NK-92 (cell line): ENCODE data around the gene DSEL.

Experiments used
- DNase-seq: peaks from one replicate; lab custom pipeline; 2025; ENCODE audit not compliant: unreplicated experiment; lab: John Stamatoyannopoulos, UW

The DSEL gene

DNA sequence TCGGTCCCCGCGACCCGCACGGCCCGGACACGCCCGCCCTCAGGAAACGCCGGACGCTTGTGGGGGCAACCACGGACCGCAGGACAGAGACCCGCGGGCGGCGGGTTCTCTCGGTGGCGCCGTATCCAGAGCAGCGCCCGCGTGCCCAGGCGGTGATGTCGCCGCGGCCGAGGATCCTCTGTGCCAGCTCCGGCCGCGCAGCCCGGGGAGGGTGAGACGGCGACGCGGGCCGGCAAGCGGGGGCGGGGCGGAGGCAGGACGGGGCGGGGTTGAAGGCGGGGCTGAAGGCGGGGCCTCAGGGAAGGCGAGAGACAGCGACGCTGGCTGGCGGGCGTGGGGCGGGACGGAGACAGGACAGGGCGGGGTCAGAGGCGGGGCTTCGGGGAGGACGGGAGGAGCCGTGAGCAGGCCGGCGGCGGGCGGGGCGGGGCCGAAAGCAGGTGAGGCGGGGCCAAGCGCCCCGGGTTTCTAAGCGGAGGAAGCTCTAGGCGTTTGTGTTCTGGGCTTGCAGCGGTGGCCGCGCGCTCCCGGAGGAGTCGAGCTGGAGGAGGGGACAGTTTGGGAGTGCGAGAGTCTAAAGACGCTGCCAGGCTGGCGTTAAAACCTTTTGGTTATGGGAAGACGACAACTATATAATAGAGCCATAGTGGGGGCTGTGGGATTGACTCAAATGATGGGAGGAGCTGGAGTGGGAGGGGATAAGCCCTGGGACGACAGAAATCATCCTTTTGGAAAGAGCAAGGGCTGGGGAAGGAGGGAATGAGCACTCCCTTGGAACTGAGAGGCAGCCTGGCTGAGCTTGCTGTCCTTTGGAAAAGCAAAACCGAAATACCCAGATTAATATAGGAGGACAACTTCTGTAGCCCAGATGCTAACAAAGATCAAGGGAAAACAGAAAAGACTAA, at the start of gene DSEL:
Gene DSEL, minus strand, starts transcription at position 182 of the 905 bp plus-strand sequence. CDS start 2,112 bp downstream, outside the sequence.
- peak; percentile 83 for DNase-seq

DNA sequence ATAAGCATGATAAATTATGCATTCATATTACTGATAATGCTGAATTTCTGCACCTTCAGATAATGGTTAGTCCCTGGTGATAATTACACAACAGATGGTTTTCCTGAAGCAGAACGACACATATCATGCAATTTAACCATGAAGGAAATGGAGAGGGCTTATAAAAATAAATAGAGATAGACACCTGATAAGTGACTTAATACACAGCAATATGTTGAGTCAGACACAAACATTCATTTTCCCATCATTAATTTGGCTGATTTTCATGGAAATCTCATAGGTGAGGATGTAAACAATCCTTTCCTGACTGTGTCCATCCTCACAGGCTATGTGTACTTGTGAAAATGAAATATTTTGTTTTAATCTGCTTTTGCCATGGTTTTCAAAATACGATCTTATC, 36.9 kb upstream of the DSEL start:
- no peak for DNase-seq

DNA sequence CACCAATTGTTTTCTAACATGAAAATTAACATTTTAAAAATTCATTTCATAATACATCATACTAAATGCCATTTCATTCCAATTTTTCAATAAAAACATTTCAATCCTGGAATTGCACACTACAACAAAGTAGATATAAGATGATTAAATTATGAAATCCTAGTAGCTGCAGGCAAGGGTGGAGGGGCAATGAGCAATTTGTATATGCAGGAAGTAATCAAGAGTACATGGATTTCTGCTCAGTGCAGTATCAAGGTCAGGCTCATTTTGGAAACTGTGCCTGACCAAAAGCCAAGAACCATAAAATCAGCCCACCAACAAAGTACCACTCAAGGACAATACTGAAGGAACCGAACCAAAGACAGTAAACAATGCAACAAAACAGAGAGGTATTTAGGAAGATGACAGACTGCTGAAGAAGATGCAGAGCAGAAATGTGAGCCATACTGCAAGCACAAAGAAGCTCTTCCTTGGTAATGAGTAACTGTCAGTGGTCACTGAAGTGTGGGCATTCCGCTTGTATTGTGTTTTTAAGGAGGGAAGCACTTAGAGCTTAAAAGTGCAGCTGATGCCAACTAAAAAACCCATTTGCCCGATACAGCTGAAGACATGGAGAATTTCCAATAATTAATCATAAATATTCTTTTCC, 34.5 kb upstream of the DSEL start:
- no peak for DNase-seq

GRCh38 chr18:67549946-67550345, 33.4 kb upstream of the DSEL start:
- DNase-seq = no peak

GRCh38 chr18:67545681-67546080, 29.2 kb upstream of the DSEL start:
- no peak for DNase-seq

GRCh38 chr18:67540559-67540958, 24.0 kb upstream of the DSEL start:
- no peak for DNase-seq

DNA sequence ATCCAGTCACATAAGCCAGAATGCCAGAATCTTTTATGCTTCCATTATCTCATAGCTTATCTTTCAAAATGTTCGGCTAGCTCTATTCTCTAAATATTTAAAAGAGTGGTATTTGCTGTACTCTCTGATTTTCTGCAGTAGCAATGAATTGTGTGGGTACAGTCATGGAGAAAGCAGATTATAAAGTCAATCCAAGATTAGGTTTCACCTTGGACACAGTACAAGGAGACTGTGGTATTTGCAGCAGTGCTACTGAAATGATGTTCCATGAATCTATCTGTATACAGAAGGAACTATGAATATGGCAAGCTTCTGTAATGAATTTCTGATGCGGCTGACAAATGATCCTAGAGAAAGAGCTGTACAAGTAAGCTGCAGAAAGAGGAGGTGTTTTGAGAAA, 15.4 kb upstream of the DSEL start:
- no peak for DNase-seq

- DNase-seq = no peak
Observed at GRCh38 chr18:67525328-67526099, 9.0 kb upstream of the DSEL start.

DNA sequence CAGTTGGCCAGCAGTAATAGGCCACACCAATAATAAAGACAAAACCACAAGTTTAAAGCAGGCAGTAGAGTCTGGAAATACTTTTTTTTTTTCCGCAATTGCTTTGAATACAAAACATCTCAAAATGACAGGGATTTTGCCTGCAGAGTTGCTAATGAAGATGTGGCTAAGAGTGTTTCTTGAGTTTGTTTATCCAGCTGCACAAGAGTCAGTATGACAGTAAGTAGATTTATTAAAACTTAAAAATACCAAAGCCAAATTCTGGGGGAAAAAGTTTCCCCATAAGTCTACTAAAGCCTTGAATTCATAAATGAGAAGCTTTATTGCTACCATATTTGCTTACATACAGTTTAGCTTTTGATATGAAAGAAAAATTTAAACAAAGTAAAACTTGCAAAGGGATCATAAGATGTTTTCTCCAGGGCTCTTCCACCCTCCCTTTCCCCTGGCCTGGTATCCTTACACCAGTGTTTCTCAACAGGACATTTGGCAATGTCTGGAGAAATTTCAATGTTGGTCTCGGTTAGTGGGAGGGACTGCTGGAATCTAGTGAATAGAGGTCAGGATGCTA, 3.9 kb upstream of the DSEL start:
- no peak for DNase-seq

DNA sequence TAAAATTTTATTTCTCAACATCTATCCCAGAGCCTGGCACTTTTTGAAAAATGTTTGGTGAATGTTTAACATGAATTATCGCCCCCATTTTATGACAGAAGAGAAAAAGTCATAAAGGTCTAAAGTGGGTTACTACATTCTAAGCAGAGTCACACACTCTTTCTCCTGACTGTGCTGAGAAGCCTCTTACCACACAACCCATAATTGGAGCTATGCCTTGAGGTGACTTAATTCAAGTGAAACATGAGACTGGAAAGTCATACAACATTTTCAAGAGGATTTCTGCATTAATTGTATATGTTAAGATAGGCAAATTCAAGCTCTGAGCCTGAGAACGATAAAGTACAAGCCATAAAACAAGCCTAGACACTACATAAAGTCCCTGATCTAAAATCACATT, 3.1 kb upstream of the DSEL start:
- DNase-seq = no peak

- no peak for DNase-seq
Observed at GRCh38 chr18:67518566-67518965, 2.0 kb upstream of the DSEL start.

- DNase-seq = no peak
Observed at GRCh38 chr18:67517444-67517765, 885 bp upstream of the DSEL start.

DNA sequence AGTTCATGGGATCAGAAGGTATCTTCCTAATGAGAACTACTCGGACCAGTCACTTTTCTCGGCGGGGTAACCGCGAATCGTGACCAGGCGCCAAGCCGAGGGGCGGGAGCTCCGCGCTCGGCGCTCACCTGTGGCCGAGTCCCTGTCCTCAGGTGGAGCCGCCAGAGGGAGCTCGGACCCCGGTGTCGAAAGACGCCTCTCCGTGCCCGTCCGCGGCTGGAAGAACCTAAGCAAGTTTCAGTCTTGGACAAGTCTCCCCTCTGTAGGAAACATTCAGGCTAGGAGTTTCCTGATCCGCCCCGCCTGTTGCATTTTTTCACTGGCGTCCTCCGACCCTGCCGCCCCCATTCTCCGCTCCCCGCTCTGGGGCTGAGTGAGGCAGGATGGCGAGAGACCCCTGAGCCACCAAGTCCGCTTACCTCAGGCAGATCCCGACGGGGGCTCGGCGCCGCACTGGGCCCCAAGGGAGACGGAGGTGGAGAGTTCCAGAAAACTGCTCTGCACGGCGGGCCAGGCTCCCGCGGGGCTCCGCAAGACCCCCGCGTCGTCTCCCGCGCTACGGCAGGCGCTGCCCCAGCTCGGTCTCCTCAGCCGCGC, 480 bp downstream of the DSEL start:
- no peak for DNase-seq

DNA sequence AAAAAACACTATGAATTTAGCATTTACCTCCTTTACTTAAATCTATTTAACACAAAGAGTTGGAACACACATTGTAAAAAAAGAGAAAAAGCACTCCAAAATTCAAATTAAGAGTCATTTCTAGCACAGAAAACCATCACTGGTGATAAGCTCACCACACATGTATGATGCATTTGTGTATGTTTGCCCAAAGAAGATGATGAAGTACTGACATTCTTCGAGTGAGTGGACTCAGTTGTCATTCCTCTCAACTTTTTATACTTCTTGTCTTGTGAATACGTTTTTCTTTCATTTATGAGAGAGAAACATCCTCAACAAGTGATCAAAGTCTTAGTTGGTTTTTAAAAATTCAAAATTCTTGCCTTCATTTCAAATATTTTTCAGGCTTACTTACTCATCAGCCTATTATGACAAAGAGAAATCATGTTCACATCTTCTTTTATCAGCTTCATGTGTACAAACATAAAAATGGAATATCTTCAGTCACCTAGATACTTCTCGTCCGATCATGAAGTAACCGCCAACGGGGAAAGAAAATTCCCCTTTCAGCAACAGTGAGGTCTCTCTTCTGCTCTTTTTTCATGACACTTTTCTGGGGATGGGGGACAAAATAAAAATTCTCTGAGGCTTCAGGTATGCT, 1.5 kb downstream of the DSEL start:
- DNase-seq = no peak

DNA sequence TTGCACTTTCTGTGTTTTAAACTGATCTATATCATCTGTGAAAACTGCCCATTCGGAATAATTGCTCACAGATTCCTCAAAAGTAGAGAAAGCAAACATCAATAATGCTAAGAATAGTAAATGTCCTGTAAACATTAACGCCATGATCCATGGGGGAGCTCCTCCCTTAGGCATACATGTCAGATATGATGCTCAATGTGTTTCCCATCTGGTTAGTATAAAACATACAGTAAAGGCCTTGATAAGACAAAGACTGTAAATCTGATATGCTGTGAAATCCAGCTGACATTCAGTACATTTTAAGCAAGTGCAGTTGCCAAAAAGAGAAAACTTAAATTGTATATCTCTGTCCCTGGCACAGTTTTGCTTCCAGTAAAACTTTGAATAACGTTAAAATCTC, 2.1 kb downstream of the DSEL start:
- no peak for DNase-seq

DNA sequence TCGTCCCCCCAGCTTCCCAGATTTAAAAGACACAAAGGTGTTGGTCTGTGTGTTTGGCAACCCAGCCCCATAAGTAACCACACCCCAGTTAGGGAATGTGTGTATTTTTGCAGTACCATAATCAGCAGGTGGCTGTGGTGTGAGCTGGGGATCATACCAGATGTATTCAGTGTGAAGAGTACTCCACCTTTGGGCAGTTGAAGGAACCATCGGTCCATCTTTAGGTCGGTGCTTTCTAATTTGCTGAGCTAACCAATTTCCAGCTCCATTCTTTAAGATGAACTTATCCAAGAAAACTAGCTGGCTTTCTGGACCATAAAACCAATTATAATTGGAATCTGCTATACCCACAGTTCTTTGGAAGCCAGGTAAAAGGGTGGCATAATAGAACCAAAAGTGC, 3.2 kb downstream of the DSEL start:
- no peak for DNase-seq

- DNase-seq = no peak
Observed at GRCh38 chr18:67511840-67512239, 4.7 kb downstream of the DSEL start.

DNA sequence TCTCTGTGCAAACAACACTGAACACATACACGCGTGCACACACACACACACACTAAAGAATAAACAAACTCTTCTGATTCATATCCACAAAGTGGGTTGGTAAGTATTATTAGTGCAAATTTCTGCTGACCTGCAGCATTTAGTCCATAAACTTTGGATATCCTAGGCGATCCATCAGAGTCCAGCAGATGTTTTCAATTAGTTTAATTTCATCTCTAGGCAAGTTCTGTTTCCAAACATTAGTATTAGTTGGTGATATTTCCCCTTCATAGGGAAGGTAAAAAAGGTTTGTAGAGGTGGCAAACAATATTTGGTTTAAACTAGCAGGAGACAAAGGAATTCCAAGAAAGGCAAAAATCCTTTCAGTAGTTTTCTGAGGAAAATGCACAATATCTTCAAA, 5.7 kb downstream of the DSEL start:
- no peak for DNase-seq

GRCh38 chr18:67509741-67510391, 6.7 kb downstream of the DSEL start:
- no peak for DNase-seq

DNA sequence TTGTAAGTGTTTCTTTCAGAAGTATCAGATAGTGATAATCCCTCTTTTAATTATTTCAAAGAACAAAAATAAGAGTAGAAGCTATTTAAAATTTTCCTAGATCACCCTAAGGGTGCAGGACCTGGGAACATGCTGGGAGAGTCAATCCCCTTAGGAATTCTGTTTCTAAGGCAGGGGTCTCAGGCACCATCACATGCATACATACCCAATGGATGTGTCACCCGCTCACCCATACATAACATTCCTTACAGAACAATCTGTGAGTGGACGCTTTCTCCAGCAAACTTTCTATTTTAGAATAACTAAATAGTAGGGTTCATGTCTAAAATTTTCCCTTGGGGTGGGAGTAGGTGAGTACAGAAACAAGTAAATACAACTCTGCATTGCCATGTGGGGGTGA, 8.4 kb downstream of the DSEL start:
- no peak for DNase-seq
